Erythroblast (primary cell): ENCODE results near the gene NEK4.
A peak's percentile ranks its signal among the peaks of the same experiment; 100 is the strongest.
"Not testable (repeated sequence)": the region's sequence is repeated elsewhere in the genome, so short reads cannot be mapped to it uniquely, and the experiment has no call there.

ENCODE experiments used
- DNase-seq, 2 experiments: peaks; one replicate each; lab custom pipeline; 2025; lab: John Stamatoyannopoulos, UW
- GATA1 ChIP-seq: IDR thresholded peaks from 2 replicates; pipeline ENCODE4 v1.6.1; 2011; ENCODE audit warnings: low read depth, mild to moderate bottlenecking, control low read depth, low read length, moderate library complexity
- POLR2A ChIP-seq: IDR thresholded peaks from 2 replicates; pipeline ENCODE4 v1.6.1; 2011; ENCODE audit warnings: mild to moderate bottlenecking, low read length

The NEK4 gene

GRCh38 chr3:52752045-52752660, 18.6 kb downstream of the NEK4 start:
- DNase-seq: no peak
- TF ChIP-seq POLR2A (no peak), GATA1 (no peak)

- no peak for DNase-seq
- TF ChIP-seq POLR2A: no peak
- no peak for TF ChIP-seq GATA1
Observed at GRCh38 chr3:52743721-52744120, 27.0 kb downstream of the NEK4 start.

- DNase-seq: no peak
- TF ChIP-seq POLR2A (no peak), GATA1 (no peak)
Observed at GRCh38 chr3:52743152-52743551, 27.6 kb downstream of the NEK4 start.

- TF ChIP-seq GATA1: no peak
- TF ChIP-seq POLR2A: no peak
- DNase-seq: peak; percentile 38 to 72
Observed at GRCh38 chr3:52742418-52743041, 28.2 kb downstream of the NEK4 start.

- no peak for DNase-seq
- TF ChIP-seq POLR2A (no peak), GATA1 (no peak)
Observed at GRCh38 chr3:52739730-52740129, 31.0 kb downstream of the NEK4 start.

GRCh38 chr3:52733256-52733891, 37.4 kb downstream of the NEK4 start:
- no peak for DNase-seq

GRCh38 chr3:52731590-52731989, 39.1 kb downstream of the NEK4 start:
- no peak for DNase-seq
- no peak for TF ChIP-seq POLR2A
- no peak for TF ChIP-seq GATA1

More at GRCh38 chr3:52733256-52733891, 37.4 kb downstream of the NEK4 start:
- TF ChIP-seq POLR2A: no peak
- no peak for TF ChIP-seq GATA1

- no peak for TF ChIP-seq GATA1
- no peak for TF ChIP-seq POLR2A
- DNase-seq: no peak
Observed at GRCh38 chr3:52730681-52731080, 40.1 kb downstream of the NEK4 start.

- not testable (repeated sequence) for DNase-seq
Observed at GRCh38 chr3:52728753-52729152, 42.0 kb downstream of the NEK4 start.

GRCh38 chr3:52724511-52724910, 46.2 kb downstream of the NEK4 start:
- TF ChIP-seq GATA1: no peak
- no peak for TF ChIP-seq POLR2A
- DNase-seq: no peak

- TF ChIP-seq GATA1 (no peak), POLR2A (no peak)
- no peak for DNase-seq
Observed at GRCh38 chr3:52723935-52724334, 46.8 kb downstream of the NEK4 start.

GRCh38 chr3:52722491-52722890, 48.2 kb downstream of the NEK4 start:
- DNase-seq: no peak
- TF ChIP-seq POLR2A (no peak), GATA1 (no peak)

- DNase-seq: no peak
- TF ChIP-seq GATA1: no peak
- TF ChIP-seq POLR2A: no peak
Observed at GRCh38 chr3:52721730-52722008, 49.1 kb downstream of the NEK4 start.

- DNase-seq: no peak
- no peak for TF ChIP-seq GATA1
- TF ChIP-seq POLR2A: no peak
Observed at GRCh38 chr3:52721002-52721729, 49.6 kb downstream of the NEK4 start.

- no peak for TF ChIP-seq POLR2A
- TF ChIP-seq GATA1: no peak
- no peak for DNase-seq
Observed at GRCh38 chr3:52719618-52720017, 51.1 kb downstream of the NEK4 start.
